Anterior cingulate cortex (tissue), 58 donors: ENCODE results near the gene APOL2.
"Not testable (repeated sequence)": the region's sequence is repeated elsewhere in the genome, so short reads cannot be mapped to it uniquely, and the experiment has no call there.

ENCODE experiments used
- DNase-seq, 58 donors: peaks; one replicate each; lab custom pipeline; 2025; lab: John Stamatoyannopoulos, UW

APOL2 gene

DNA sequence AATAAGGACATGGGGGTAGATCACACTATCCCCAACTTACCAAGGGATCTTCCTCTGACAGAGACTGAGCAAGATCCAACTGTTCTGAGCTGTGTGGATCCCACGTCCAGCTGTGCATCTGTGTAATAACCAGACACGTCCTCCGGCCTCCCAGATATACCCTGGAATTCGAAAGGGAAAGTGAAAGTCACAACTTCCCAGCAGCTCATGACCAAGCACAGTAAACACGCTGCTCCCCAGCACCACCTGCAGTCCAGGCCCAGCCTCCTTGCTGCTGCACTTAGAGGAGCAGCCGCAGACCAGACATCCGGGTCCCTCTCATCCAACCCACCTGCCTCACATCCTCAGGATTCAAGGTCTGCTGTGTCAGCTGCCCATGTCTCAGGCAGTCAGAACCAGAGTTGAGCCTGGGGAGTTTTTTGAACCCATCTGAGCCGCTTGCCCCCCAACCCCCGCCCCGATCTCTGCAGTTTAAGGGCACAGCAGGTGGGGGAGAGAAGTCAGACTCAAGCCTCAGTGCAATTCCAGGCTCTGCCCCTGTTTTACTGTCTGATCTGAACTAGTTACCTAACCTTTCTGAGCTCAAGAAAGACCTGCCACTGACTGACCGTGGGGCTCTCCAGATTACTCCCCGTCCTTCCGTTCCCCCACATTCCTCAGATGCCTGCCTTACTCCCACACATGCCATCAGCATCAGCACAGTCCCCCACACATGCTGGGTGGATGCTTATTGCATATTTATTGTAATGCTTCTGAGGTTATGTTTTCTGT lies at the start of gene APOL2:
APOL2 (minus strand) TSS at position 127 of the 771 bp plus-strand sequence. CDS start 6,365 bp downstream, outside the sequence.
- DNase-seq = peak in 56 of 58 donors; percentile 47 to 93 (median 80)

DNA sequence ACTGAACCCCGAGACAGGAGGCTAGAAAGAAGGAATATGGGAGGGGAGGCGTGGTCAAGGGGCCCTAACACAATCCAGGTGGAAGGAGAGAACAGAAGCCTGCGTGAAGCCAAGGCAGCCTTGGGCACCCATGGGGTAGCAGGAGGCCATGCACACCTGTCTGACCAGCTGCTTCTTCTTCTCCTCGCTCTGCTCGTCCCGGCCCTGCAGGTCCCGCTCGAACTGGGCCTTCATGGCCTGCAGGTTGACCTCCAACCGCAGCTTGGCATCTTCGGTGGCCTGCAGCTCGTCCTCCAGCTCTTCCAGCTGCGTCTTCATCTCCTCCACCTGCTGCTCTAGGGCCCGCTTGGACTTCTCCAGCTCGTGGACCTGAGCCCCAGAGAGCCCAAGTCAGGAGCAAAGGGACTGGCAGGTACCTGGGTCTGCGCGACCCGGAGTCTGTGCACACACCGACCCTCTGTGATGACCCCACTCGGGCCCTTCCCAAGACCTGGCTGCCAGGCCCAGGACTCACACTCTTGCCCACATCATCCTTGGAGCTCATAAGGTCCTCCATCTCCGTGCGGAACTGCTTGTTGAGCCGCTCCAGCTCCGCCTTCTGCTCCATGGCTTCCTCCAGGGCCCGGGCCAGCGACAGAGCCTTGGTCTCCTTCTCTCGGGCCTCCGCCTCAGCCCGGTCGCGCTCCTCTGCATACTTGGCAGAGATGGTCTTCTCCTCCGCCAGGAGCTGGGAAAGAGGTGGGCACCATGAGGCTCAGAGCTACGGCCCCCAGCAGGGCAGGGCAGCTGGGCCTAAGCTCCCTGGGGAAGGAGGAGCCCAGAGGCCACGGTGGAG lies 49.5 kb upstream of the APOL2 start:
- no peak for DNase-seq

DNA sequence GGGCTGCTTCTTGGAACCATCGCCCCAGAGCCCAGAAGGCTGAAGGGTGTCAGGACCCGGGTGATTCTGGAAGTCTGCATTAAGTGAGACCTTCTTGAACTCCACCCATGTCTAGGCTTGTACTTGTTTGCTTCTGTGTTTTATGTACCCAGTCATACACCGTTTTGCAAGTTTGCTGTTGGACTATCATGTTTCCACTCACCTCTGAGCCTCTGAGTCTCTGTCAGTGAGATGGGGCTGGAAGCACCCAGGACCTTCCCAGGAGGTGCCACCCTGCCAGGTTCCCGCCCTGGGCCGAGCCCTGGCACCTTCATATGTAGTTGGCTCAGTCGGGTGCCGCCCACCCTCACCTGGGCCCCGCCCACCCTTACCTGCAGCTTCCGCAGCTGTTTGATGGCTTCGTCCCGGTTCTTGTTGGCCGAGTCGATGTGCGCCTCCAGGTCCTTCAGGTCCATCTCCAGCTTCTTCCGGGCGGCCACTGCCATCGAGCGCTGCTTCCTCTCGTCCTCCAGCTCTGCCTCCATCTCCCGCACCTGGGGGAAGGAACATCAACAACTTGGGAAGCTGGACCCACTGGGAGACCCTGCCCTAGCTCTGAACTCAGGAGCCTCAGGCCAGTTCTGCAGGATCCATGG lies 48.7 kb upstream of the APOL2 start:
- no peak for DNase-seq

GRCh38 chr22:36286096-36286957 lies 47.0 kb upstream of the APOL2 start:
- DNase-seq = peak in 56 of 58 donors; percentile 9 to 88 (median 60)

DNA sequence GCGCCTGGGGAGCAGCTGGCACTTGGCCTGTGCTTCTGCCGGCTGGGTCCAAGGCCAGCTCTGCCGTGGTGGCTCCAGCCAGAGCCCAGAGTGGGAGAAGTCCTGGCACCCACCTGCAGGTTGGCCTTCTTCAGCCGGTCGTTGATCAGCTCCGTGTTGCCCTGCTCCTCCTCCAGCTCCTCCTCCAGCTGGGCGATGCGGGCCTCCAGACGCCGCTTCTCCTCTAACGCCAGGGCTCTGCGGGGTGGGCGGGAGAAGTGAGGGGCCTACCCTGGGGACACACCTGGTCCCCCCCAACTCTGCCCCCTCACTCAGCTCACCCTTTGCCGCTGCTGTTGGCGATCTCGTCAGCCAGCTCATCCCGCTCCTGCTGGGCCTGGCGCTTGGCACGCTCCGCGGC lies 46.2 kb upstream of the APOL2 start:
- DNase-seq = no peak

GRCh38 chr22:36285017-36285416 lies 45.7 kb upstream of the APOL2 start:
- no peak for DNase-seq

DNA sequence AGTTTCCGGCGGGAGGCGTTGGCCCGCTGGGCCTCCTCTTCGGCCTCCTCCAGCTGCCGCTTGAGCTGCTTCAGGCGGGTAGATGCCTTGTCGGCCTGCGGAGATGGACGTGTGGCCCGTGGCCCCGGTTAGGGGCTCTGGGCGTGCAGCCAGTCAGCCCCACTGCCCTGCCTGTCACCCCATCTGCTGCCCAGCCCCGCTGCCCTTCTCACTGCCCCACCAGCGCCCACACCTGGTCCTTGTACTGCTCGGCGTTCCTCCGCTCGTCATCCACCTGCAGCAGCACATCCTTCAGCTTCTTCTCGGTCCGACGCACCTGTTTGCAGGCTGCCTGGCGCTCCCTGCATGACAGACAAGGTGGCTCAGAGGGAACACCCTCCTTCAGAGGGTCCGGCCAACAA lies 44.8 kb upstream of the APOL2 start:
- no peak for DNase-seq

- no peak for DNase-seq
Observed at GRCh38 chr22:36282328-36282831, 43.1 kb upstream of the APOL2 start.

- DNase-seq = no peak
Observed at GRCh38 chr22:36281781-36282327, 42.5 kb upstream of the APOL2 start.

GRCh38 chr22:36280379-36280778 lies 41.1 kb upstream of the APOL2 start:
- no peak for DNase-seq

- no peak for DNase-seq
Observed at GRCh38 chr22:36279219-36279666, 39.9 kb upstream of the APOL2 start.

GRCh38 chr22:36277482-36278291 lies 38.4 kb upstream of the APOL2 start:
- peak in 37 of 58 donors; percentile 7 to 60 (median 26) for DNase-seq

GRCh38 chr22:36274531-36274930 lies 35.2 kb upstream of the APOL2 start:
- no peak for DNase-seq

DNA sequence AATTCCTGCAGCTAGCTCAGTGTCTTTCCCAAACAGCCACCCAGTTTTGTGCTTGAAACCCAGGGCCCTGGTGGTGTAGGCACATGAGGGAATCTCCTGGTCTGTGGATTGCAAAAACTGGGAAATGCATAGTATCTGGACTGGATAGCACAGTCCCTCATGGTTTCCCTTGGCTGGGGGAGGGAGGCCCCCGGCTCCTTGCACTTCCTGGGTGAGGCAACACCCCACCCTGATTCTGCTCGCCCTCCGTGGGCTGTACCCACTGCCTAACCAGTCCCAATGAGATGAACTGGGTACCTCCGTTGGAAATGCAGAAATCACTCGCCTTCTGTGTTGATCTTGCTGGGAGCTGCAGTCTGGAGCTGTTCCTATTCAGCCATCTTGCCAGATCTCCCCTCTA lies 32.6 kb upstream of the APOL2 start:
- DNase-seq = not testable (repeated sequence)

- DNase-seq = not testable (repeated sequence)
Observed at GRCh38 chr22:36271231-36271630, 31.9 kb upstream of the APOL2 start.

DNA sequence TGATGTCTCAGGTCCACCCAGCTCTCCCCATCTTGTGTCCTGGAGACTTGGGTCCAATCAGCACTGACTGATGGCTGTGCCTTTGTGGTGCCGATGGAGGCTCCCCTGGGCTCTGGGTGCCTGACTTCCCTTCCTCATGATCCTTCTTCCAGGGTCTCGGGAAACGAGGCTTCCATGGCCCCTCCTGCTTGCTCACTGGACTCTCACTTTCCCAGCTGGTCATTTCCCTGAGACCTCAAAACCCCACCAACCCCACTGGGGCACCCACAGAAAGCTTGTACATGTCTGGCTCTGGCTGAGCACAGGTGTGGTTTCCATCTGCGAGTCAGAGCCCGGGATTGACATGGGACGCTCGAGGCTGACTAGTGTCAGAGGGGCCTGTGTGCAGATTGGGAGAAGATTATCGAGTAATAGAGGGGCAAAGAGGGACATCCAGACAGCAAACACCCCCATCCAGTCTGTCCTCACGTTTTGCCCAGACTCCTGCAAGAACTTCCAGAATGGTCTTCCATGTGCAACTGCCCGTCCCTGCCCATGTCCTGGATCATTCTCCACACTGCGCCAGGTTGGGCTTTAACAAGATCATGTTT lies 28.7 kb upstream of the APOL2 start:
- DNase-seq = no peak

DNA sequence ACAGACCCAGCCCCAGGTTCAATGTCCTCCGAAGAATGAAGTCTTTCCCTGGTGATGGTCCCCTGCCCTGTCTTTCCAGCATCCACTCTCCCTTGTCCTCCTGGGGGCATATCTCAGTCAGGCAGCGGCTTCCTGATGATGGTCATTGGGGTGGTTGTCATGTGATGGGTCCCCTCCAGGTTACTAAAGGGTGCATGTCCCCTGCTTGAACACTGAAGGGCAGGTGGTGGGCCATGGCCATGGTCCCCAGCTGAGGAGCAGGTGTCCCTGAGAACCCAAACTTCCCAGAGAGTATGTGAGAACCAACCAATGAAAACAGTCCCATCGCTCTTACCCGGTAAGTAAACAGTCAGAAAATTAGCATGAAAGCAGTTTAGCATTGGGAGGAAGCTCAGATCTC lies 27.7 kb upstream of the APOL2 start:
- DNase-seq = no peak
